Measurements from ENCODE around the gene PPM1B.

PPM1B gene

GRCh38 chr2:44139741-44140140 lies 28.9 kb upstream of the PPM1B start:
- Mint-ChIP-seq H3K36me3 (no peaks in the 10 kb centered on the region), H3K4me1 (peaks cover 4% of the 10 kb centered on the region), H3K27me3 (peaks cover 13% of the 10 kb centered on the region), H3K4me3 (no peak overlapping the region), H3K9me3 (no peaks in the 10 kb centered on the region), H3K27ac (no peak overlapping the region)
- DNase-seq = no peak
- CTCF ChIA-PET = interaction anchor here (1.2 kb wide), 1 partner anchor 136 kb away, joined by 3 read pairs; no protein-coding TSS in a partner anchor

DNA sequence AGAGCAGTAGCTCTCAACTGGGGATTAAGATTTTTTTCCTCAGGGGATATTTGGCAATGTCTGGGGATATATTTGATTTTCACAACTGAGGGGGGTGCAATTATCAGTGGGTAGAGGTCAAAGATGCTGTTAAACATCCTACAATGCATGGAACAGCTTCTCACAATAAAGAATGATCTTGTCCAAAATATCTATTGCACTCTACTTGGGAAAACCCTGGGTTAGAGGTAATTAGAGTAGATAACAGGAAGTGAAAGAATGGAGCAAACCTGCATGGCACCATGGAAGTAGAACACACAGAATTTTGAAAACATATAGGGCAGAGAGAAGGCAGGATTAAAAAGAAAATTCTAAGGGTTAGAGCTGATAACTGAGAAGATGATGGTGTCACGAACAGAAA lies 26.4 kb upstream of the PPM1B start:
- Mint-ChIP-seq H3K9me3 (no peaks in the 10 kb centered on the region), H3K4me1 (peaks cover 4% of the 10 kb centered on the region), H3K4me3 (no peak overlapping the region), H3K27ac (no peak overlapping the region), H3K27me3 (peaks cover 10% of the 10 kb centered on the region), H3K36me3 (no peaks in the 10 kb centered on the region)
- CTCF ChIA-PET = interaction anchor here (0.6 kb wide), 1 partner anchor 137 kb away, joined by 3 read pairs; no protein-coding TSS in a partner anchor
- DNase-seq = no peak

GRCh38 chr2:44143701-44144100 lies 25.0 kb upstream of the PPM1B start:
- Mint-ChIP-seq H3K27me3 (peaks cover 13% of the 10 kb centered on the region), H3K9me3 (no peaks in the 10 kb centered on the region), H3K4me1 (peaks cover 4% of the 10 kb centered on the region), H3K36me3 (no peaks in the 10 kb centered on the region), H3K27ac (no peak overlapping the region), H3K4me3 (no peak overlapping the region)
- CTCF ChIA-PET = interaction anchor here (1.3 kb wide), 1 partner anchor 99 kb away, joined by 5 read pairs; no protein-coding TSS in a partner anchor
- DNase-seq = no peak

DNA sequence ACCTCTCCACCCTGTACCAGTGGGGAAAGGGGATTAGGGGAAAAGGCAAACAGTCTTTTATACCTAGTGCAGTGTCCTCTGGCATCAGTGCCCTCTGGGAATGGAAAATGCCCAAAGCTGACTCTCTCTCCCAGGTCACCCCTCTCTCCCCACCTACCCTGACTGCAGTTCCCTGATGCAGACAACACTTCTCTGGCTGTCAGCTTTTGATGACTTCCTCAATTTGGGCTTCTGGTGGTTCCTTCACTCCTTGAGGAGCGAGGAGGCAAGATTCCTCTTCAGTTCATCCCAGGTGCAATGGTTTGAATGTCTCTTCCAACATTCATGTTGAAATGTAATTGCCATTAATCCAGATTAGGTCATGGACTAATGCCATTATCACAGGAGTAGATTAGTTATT lies 19.7 kb upstream of the PPM1B start:
- Mint-ChIP-seq H3K4me1 (no peaks in the 10 kb centered on the region), H3K9me3 (no peaks in the 10 kb centered on the region), H3K4me3 (no peak overlapping the region), H3K36me3 (no peaks in the 10 kb centered on the region), H3K27me3 (peaks cover 31% of the 10 kb centered on the region), H3K27ac (no peak overlapping the region)
- CTCF ChIA-PET = no interaction called here
- DNase-seq = no peak

DNA sequence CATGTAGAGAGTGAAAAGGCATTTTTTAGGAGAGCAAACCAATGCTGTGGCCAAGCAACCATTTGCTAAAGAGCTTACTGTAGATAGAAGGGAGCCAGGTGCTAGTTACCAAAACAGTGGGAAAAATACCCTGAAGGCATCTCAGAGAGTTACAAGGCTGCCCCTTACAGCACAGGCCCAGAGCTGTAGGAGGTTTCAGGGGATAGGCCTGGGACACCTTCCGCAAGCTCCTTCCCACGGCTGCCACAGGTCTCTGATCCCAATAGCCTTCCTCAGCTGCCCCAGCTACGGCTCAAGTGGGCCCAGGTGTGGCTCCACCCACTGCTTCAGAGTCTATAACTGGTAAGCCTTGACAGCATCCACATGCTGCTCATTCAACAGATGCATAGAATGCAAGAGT lies 18.2 kb upstream of the PPM1B start:
- no peaks in the 10 kb centered on the region for H3K36me3 Mint-ChIP-seq
- CTCF ChIA-PET = no interaction called here
- H3K9me3 Mint-ChIP-seq = no peaks in the 10 kb centered on the region
- no peak overlapping the region for H3K4me3 Mint-ChIP-seq
- no peak for DNase-seq
- no peaks in the 10 kb centered on the region for H3K4me1 Mint-ChIP-seq
- peaks cover 33% of the 10 kb centered on the region for H3K27me3 Mint-ChIP-seq
- H3K27ac Mint-ChIP-seq = no peak overlapping the region

DNA sequence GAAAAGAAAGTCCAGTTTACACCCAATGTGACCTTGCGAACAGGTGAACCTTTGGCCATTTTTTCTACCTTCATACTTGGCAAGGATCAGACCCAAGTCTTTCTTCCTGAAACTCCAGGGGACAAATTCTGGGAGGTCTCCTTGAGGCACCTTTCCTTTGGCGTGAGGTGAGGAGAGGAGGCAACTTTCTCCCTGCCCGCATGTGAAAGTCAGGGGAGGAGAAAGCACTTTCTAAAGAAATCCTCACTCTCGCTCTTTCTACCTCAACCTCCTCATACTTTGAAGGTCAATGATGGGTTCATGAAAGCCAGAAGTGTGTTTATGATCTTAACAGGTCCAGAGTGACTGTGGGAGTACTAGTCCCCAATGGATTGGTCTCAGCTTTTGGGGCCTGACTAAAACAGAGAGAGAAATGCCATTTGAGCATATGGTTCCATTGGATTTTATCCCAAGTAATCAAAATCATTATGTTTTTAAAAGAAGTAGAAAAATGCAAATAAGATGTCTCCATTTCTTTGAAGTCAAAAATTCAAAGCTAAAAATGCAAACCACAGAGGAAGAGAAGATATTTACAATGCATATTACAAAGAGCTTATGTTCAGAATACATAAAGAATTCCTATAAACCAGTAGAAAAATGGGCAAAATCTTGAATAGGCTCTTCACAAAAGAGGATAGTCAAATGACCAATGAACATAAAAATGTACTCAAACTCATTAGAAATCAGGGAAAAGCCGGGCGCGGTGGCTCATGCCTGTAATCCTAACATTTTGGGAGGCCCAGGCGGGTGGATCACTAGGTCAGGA lies 15.6 kb upstream of the PPM1B start:
- Mint-ChIP-seq H3K4me1 (no peaks in the 10 kb centered on the region), H3K36me3 (no peaks in the 10 kb centered on the region), H3K4me3 (no peak overlapping the region), H3K27ac (no peak overlapping the region), H3K27me3 (peaks cover 31% of the 10 kb centered on the region), H3K9me3 (no peaks in the 10 kb centered on the region)
- no peak for DNase-seq
- CTCF ChIA-PET = no interaction called here

- no peak overlapping the region for H3K4me3 Mint-ChIP-seq
- H3K36me3 Mint-ChIP-seq = no peaks in the 10 kb centered on the region
- no peaks in the 10 kb centered on the region for H3K9me3 Mint-ChIP-seq
- CTCF ChIA-PET = no interaction called here
- DNase-seq = no peak
- peaks cover 14% of the 10 kb centered on the region for H3K27me3 Mint-ChIP-seq
- no peaks in the 10 kb centered on the region for H3K4me1 Mint-ChIP-seq
- no peak overlapping the region for H3K27ac Mint-ChIP-seq
These were observed 12.8 kb upstream of the PPM1B start for GRCh38 chr2:44155666-44156446.

DNA sequence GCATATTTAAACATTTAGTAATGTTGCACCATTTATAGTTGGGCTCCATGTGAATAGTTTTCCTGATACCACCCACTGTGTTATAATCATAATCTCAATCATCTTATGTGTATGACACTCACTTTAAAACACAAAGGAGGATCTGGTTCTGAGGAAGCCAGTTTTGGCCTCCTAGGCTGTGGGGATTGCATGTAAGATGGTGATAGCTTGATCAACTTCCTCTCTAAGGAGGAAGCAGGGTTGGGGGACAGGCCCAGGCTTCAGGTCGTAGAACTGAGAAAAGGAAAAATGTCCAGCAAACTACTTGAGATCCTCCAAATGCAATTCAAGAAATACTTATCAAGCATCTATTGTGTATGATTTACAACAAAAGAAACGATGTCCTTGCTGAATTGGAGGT lies 4.9 kb upstream of the PPM1B start:
- Mint-ChIP-seq H3K27me3 (peaks cover 5% of the 10 kb centered on the region), H3K4me1 (peaks cover 10% of the 10 kb centered on the region), H3K4me3 (no peak overlapping the region), H3K36me3 (peaks cover under 1% of the 10 kb centered on the region), H3K27ac (no peak overlapping the region), H3K9me3 (peaks cover 6% of the 10 kb centered on the region)
- no peak for DNase-seq
- CTCF ChIA-PET = no interaction called here

- peaks cover 6% of the 10 kb centered on the region for H3K27me3 Mint-ChIP-seq
- peaks cover 10% of the 10 kb centered on the region for H3K4me1 Mint-ChIP-seq
- CTCF ChIA-PET = no interaction called here
- DNase-seq = no peak
- H3K4me3 Mint-ChIP-seq = no peak overlapping the region
- no peak overlapping the region for H3K27ac Mint-ChIP-seq
- H3K36me3 Mint-ChIP-seq = peaks cover 4% of the 10 kb centered on the region
- H3K9me3 Mint-ChIP-seq = peaks cover 6% of the 10 kb centered on the region
These were observed 4.1 kb upstream of the PPM1B start for GRCh38 chr2:44164617-44165016.

GRCh38 chr2:44166096-44166495 lies 2.6 kb upstream of the PPM1B start:
- CTCF ChIA-PET = no interaction called here
- Mint-ChIP-seq H3K4me1 (peaks cover 20% of the 10 kb centered on the region), H3K4me3 (no peak overlapping the region), H3K9me3 (peaks cover 6% of the 10 kb centered on the region), H3K27ac (no peak overlapping the region), H3K36me3 (peaks cover 8% of the 10 kb centered on the region), H3K27me3 (peaks cover 6% of the 10 kb centered on the region)
- no peak for DNase-seq

DNA sequence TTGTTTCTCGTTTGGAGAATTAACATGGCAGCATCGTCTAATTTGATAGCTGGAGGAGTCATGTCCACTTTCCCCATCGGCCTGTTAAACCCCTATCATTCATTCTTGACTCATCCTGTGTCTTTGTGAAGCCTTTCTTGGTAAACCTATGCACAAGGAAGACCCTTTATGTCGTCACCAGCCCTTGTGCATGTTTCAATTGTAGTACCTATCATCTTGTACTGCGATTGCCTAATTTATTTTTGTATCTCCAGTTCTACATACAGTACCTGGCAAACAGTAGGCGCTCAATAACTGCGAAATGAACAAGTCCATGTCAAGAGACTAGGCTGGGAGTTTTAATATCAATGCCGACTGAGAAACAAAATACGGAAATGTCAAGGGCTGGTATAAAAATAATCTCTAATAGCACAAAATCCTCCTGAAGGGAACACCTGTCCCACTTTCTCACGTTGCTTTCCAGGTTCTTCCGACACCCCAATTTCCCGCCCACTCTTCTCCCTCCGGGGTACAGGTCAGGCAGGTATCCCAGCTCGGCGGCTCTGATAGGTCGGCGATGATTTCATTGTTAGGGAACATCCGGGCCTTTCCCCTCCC lies 1.3 kb upstream of the PPM1B start:
- Mint-ChIP-seq H3K27ac (peak overlapping the region; percentile 100), H3K4me1 (peaks cover 28% of the 10 kb centered on the region), H3K4me3 (peak overlapping the region; percentile 100), H3K9me3 (peaks cover 6% of the 10 kb centered on the region), H3K27me3 (peaks cover 3% of the 10 kb centered on the region), H3K36me3 (peaks cover 14% of the 10 kb centered on the region)
- CTCF ChIA-PET = interaction anchor here (1.5 kb wide), 1 partner anchor 123 kb away, joined by 3 read pairs; no protein-coding TSS in a partner anchor
- no peak for DNase-seq

GRCh38 chr2:44167908-44168680 lies 581 bp upstream of the PPM1B start:
- peaks cover 3% of the 10 kb centered on the region for H3K27me3 Mint-ChIP-seq
- CTCF ChIA-PET = interaction anchor here (0.8 to 1.5 kb wide), 2 partner anchors 76 to 124 kb away, joined by 3 read pairs; no protein-coding TSS in a partner anchor
- H3K9me3 Mint-ChIP-seq = peaks cover 6% of the 10 kb centered on the region

GRCh38 chr2:44169155-44169898 lies 652 bp downstream of the PPM1B start:
- H3K4me1 Mint-ChIP-seq = peaks cover 39% of the 10 kb centered on the region
- peaks cover 6% of the 10 kb centered on the region for H3K9me3 Mint-ChIP-seq
- H3K4me3 Mint-ChIP-seq = peak overlapping the region; percentile 100
- CTCF ChIA-PET = no interaction called here
- H3K27me3 Mint-ChIP-seq = peaks cover 3% of the 10 kb centered on the region
- peak; percentile 67 for DNase-seq
- peak overlapping the region; percentile 100 for H3K27ac Mint-ChIP-seq
- H3K36me3 Mint-ChIP-seq = peaks cover 23% of the 10 kb centered on the region

More at GRCh38 chr2:44167908-44168680, 581 bp upstream of the PPM1B start:
- Mint-ChIP-seq H3K27ac (peak overlapping the region; percentile 100), H3K4me1 (peaks cover 34% of the 10 kb centered on the region), H3K4me3 (peak overlapping the region; percentile 100), H3K36me3 (peaks cover 19% of the 10 kb centered on the region)
- DNase-seq = peak; percentile 98

Data from activated naive CD4-positive, alpha-beta T cell treated with anti-CD3 and anti-CD28 coated beads, Interleukin-2, amount 10 ng/mL, durations not matched to agents 7 days and 5 days (primary cell).